ENCODE measurements around the gene TBC1D4.
"Not testable (repeated sequence)": the region's sequence is repeated elsewhere in the genome, so short reads cannot be mapped to it uniquely, and the experiment has no call there.

The TBC1D4 gene

DNA sequence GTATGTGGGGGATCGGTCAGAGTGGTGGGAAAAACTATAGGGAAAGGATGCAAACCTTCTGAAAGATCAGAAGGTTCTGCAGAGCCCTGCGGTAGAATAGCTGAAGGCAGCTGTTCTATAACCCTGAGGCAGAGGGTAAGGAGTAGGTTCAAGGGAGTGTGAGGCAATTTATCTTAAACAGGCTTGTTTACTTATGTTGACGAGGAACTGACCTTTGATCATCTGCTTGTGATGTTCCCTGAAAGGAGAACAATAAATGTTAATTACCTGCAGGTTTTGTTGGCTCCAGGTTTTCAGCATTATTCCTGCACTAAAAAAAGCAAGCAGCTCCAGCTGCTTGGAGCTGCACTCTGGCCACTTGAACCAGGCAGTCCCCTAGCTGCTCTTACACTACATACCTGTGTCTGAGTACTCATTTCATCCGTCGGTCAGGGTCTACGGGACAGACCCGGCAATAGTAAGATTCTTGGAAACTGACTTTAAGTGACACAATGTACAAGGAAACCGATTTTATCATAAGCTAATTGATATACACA is 202.1 kb downstream of the TBC1D4 start:
- Histone ChIP-seq H3K36me3 (ENCODE audit: control insufficient read depth in 5 of 5, insufficient read depth in 5 of 5, low read length in 5 of 5) (peaks cover 2 to 14% (median 7%) of the 10 kb centered on the region in 5 donors), H3K4me3 (ENCODE audit: low read depth in 1 of 5, low read length in 5 of 5) (no peak overlapping the region), H3K9me3 (ENCODE audit: control insufficient read depth in 5 of 5, low read length in 5 of 5) (peaks cover 0 to 7% (median 0%) of the 10 kb centered on the region in 5 donors), H3K4me1 (ENCODE audit: control insufficient read depth in 5 of 5, insufficient read depth in 5 of 5, low read length in 5 of 5) (no peaks in the 10 kb centered on the region), H3K27me3 (ENCODE audit: control insufficient read depth in 5 of 5, insufficient read depth in 4 of 5, low read length in 5 of 5) (no peaks in the 10 kb centered on the region), H3K9ac (ENCODE audit: low read length in 5 of 5) (no peak overlapping the region), H3K27ac (ENCODE audit: low read depth, low read length) (no peak overlapping the region)

DNA sequence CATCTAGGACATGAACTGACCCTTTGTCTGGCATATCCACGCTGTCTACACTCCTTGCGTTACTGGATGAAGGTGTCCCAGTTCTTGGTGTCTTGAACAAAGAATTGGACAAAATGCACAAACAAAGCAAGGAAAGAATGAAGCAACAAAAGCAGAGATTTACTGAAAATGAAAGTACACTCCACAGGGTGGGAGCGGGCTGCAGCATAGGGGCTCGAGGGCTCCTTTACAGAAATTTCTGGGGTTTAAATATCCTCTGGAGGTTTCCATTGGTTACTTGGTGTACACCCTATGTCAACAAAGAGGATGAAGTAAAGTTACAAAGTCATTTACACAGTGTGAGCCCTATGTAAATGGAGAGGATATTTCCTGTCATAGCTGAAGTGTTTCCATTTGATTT is 208.3 kb downstream of the TBC1D4 start:
- H3K27me3 ChIP-seq (ENCODE audit: control insufficient read depth in 5 of 5, insufficient read depth in 4 of 5, low read length in 5 of 5); H3K4me1 ChIP-seq (ENCODE audit: control insufficient read depth in 5 of 5, insufficient read depth in 5 of 5, low read length in 5 of 5): not testable (repeated sequence)

GRCh38 chr13:75271846-75272245 is 210.1 kb downstream of the TBC1D4 start:
- Histone ChIP-seq H3K9ac (ENCODE audit: low read length in 5 of 5) (no peak overlapping the region), H3K4me3 (ENCODE audit: low read depth in 1 of 5, low read length in 5 of 5) (no peak overlapping the region), H3K36me3 (ENCODE audit: control insufficient read depth in 5 of 5, insufficient read depth in 5 of 5, low read length in 5 of 5) (no peaks in the 10 kb centered on the region), H3K9me3 (ENCODE audit: control insufficient read depth in 5 of 5, low read length in 5 of 5) (peaks cover 0 to 4% (median 0%) of the 10 kb centered on the region in 5 donors), H3K27me3 (ENCODE audit: control insufficient read depth in 5 of 5, insufficient read depth in 4 of 5, low read length in 5 of 5) (no peaks in the 10 kb centered on the region), H3K27ac (ENCODE audit: low read depth, low read length) (no peak overlapping the region), H3K4me1 (ENCODE audit: control insufficient read depth in 5 of 5, insufficient read depth in 5 of 5, low read length in 5 of 5) (no peaks in the 10 kb centered on the region)

More for the DNA sequence above, 208.3 kb downstream of the TBC1D4 start:
- not testable (repeated sequence) for H3K4me3 ChIP-seq (ENCODE audit: low read depth in 1 of 5, low read length in 5 of 5); H3K9ac ChIP-seq (ENCODE audit: low read length in 5 of 5); H3K27ac ChIP-seq (ENCODE audit: low read depth, low read length); H3K9me3 ChIP-seq (ENCODE audit: control insufficient read depth in 5 of 5, low read length in 5 of 5); H3K36me3 ChIP-seq (ENCODE audit: control insufficient read depth in 5 of 5, insufficient read depth in 5 of 5, low read length in 5 of 5)

DNA sequence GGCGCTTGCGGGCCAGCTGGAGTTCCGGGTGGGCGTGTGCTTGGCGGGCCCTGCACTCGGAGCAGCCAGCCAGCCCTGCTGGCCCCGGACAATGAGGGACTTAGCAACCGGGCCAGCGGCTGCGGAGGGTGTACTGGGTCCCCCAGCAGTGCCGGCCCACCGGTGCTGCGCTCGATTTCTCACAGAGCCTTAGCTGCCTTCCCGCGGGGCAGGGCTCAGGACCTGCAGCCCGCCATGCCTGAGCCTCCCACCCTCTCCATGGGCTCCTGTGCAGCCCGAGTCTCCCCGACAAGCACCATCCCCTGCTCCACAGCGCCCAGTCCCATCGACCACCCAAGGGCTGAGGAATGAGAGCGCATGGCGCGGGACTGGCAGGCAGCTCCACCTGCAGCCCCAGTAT is 213.5 kb downstream of the TBC1D4 start:
- H3K4me3 ChIP-seq (ENCODE audit: low read depth in 1 of 5, low read length in 5 of 5); H3K9ac ChIP-seq (ENCODE audit: low read length in 5 of 5): not testable (repeated sequence)

GRCh38 chr13:75264611-75265010 is 217.4 kb downstream of the TBC1D4 start:
- Histone ChIP-seq H3K9me3 (ENCODE audit: control insufficient read depth in 5 of 5, low read length in 5 of 5) (no peaks in the 10 kb centered on the region), H3K36me3 (ENCODE audit: control insufficient read depth in 5 of 5, insufficient read depth in 5 of 5, low read length in 5 of 5) (no peaks in the 10 kb centered on the region), H3K27me3 (ENCODE audit: control insufficient read depth in 5 of 5, insufficient read depth in 4 of 5, low read length in 5 of 5) (no peaks in the 10 kb centered on the region), H3K4me3 (ENCODE audit: low read depth in 1 of 5, low read length in 5 of 5) (no peak overlapping the region), H3K4me1 (ENCODE audit: control insufficient read depth in 5 of 5, insufficient read depth in 5 of 5, low read length in 5 of 5) (no peaks in the 10 kb centered on the region), H3K27ac (ENCODE audit: low read depth, low read length) (no peak overlapping the region), H3K9ac (ENCODE audit: low read length in 5 of 5) (no peak overlapping the region)

More for the DNA sequence above, 213.5 kb downstream of the TBC1D4 start:
- not testable (repeated sequence) for H3K36me3 ChIP-seq (ENCODE audit: control insufficient read depth in 5 of 5, insufficient read depth in 5 of 5, low read length in 5 of 5); H3K27ac ChIP-seq (ENCODE audit: low read depth, low read length); H3K4me1 ChIP-seq (ENCODE audit: control insufficient read depth in 5 of 5, insufficient read depth in 5 of 5, low read length in 5 of 5); H3K27me3 ChIP-seq (ENCODE audit: control insufficient read depth in 5 of 5, insufficient read depth in 4 of 5, low read length in 5 of 5); H3K9me3 ChIP-seq (ENCODE audit: control insufficient read depth in 5 of 5, low read length in 5 of 5)

DNA sequence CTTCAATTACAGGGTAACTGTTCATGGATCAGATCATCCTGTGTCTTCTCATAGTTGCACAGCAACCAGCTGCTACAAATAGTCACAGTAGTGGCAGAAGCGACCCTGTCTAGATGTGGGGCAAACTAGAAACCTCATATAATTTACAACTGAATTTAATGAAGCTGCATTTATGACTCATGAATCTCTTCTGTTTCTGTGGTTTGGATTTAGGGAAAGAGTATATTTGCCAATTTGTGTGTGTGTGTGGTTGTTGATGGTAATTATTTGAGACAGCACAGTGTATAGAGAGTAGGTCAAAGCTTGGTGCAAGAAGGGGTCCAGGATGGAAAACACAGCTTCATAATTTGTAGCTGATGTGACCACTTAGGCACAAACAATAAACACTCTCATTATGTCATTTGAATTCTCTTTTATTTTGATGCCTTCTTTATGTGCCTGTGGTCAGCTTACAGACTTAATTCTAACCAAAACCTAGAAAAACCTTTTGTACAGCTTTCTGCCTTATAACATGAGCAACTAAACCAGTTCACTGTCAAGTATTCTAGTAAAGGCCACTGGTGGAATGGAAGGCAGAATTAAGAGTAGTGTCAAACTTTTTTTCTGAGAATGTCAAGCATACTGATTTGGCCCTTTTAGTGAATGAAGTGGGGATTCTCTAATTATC is 218.1 kb downstream of the TBC1D4 start:
- H3K9me3 ChIP-seq (ENCODE audit: control insufficient read depth in 5 of 5, low read length in 5 of 5): no peaks in the 10 kb centered on the region
- no peak overlapping the region for H3K4me3 ChIP-seq (ENCODE audit: low read depth in 1 of 5, low read length in 5 of 5)

DNA sequence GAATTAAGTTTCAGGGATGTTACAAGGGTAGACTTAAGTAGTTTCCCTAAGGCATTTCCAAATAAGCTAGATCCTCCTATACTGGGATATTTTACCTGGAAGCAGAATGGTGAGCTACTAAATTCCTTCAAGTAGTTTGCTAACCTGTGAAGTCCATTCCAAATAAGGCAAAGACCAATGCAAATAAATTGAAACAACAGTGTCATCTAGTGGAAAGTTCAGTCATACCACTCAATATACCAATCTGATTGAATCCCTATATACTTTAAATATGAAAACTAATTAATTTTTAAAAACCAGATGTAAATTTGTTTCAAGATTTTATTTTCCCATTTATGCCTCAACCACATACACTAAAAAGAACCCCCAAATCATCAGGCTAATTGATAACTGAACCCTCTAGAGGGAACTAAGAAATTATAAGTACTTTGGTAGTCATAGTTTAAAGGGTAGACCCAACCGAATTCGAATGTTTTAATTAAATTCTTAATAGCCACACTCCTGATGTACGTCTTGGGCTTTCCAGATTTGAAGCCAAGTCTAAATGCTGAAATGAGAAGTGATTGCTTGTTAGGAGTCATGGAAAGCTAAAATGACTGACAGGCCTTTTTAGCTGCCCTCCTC is 223.7 kb downstream of the TBC1D4 start:
- Histone ChIP-seq H3K9me3 (ENCODE audit: control insufficient read depth in 5 of 5, low read length in 5 of 5) (no peaks in the 10 kb centered on the region), H3K27ac (ENCODE audit: low read depth, low read length) (no peak overlapping the region), H3K36me3 (ENCODE audit: control insufficient read depth in 5 of 5, insufficient read depth in 5 of 5, low read length in 5 of 5) (no peaks in the 10 kb centered on the region), H3K4me1 (ENCODE audit: control insufficient read depth in 5 of 5, insufficient read depth in 5 of 5, low read length in 5 of 5) (no peaks in the 10 kb centered on the region), H3K9ac (ENCODE audit: low read length in 5 of 5) (no peak overlapping the region), H3K27me3 (ENCODE audit: control insufficient read depth in 5 of 5, insufficient read depth in 4 of 5, low read length in 5 of 5) (no peaks in the 10 kb centered on the region), H3K4me3 (ENCODE audit: low read depth in 1 of 5, low read length in 5 of 5) (no peak overlapping the region)

More for the DNA sequence above, 218.1 kb downstream of the TBC1D4 start:
- Histone ChIP-seq H3K9ac (ENCODE audit: low read length in 5 of 5) (no peak overlapping the region), H3K36me3 (ENCODE audit: control insufficient read depth in 5 of 5, insufficient read depth in 5 of 5, low read length in 5 of 5) (no peaks in the 10 kb centered on the region), H3K27me3 (ENCODE audit: control insufficient read depth in 5 of 5, insufficient read depth in 4 of 5, low read length in 5 of 5) (no peaks in the 10 kb centered on the region), H3K27ac (ENCODE audit: low read depth, low read length) (no peak overlapping the region), H3K4me1 (ENCODE audit: control insufficient read depth in 5 of 5, insufficient read depth in 5 of 5, low read length in 5 of 5) (no peaks in the 10 kb centered on the region)

- Histone ChIP-seq H3K27ac (ENCODE audit: low read depth, low read length) (no peak overlapping the region), H3K9ac (ENCODE audit: low read length in 5 of 5) (no peak overlapping the region), H3K36me3 (ENCODE audit: control insufficient read depth in 5 of 5, insufficient read depth in 5 of 5, low read length in 5 of 5) (no peaks in the 10 kb centered on the region), H3K4me3 (ENCODE audit: low read depth in 1 of 5, low read length in 5 of 5) (no peak overlapping the region), H3K4me1 (ENCODE audit: control insufficient read depth in 5 of 5, insufficient read depth in 5 of 5, low read length in 5 of 5) (no peaks in the 10 kb centered on the region), H3K9me3 (ENCODE audit: control insufficient read depth in 5 of 5, low read length in 5 of 5) (no peaks in the 10 kb centered on the region), H3K27me3 (ENCODE audit: control insufficient read depth in 5 of 5, insufficient read depth in 4 of 5, low read length in 5 of 5) (no peaks in the 10 kb centered on the region)
Observed at GRCh38 chr13:75256922-75257321, 225.0 kb downstream of the TBC1D4 start.

- Histone ChIP-seq H3K9me3 (ENCODE audit: control insufficient read depth in 5 of 5, low read length in 5 of 5) (no peaks in the 10 kb centered on the region), H3K36me3 (ENCODE audit: control insufficient read depth in 5 of 5, insufficient read depth in 5 of 5, low read length in 5 of 5) (no peaks in the 10 kb centered on the region), H3K4me3 (ENCODE audit: low read depth in 1 of 5, low read length in 5 of 5) (no peak overlapping the region), H3K27me3 (ENCODE audit: control insufficient read depth in 5 of 5, insufficient read depth in 4 of 5, low read length in 5 of 5) (no peaks in the 10 kb centered on the region), H3K9ac (ENCODE audit: low read length in 5 of 5) (no peak overlapping the region), H3K4me1 (ENCODE audit: control insufficient read depth in 5 of 5, insufficient read depth in 5 of 5, low read length in 5 of 5) (no peaks in the 10 kb centered on the region), H3K27ac (ENCODE audit: low read depth, low read length) (no peak overlapping the region)
Observed at GRCh38 chr13:75255653-75256052, 226.3 kb downstream of the TBC1D4 start.

DNA sequence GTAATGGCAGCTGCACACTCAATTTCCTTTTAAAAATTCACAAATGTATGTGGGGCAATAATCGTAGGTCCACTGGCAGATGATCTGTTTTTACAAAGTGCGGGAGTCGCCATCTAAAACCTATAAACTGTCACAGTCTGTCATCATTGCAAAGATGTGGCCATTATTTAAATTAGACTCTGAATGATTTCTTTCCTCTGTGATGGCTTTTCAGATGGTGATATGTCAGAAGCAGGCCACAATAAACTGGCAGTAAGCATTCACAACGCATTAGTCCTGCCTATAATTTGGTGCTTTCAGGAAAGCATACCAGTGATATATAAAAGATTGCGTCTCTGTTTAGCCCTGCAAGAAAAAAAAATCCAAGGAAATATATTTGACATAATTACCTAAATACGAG is 226.8 kb downstream of the TBC1D4 start:
- Histone ChIP-seq H3K4me3 (ENCODE audit: low read depth in 1 of 5, low read length in 5 of 5) (no peak overlapping the region), H3K27ac (ENCODE audit: low read depth, low read length) (no peak overlapping the region), H3K9me3 (ENCODE audit: control insufficient read depth in 5 of 5, low read length in 5 of 5) (no peaks in the 10 kb centered on the region), H3K9ac (ENCODE audit: low read length in 5 of 5) (no peak overlapping the region), H3K36me3 (ENCODE audit: control insufficient read depth in 5 of 5, insufficient read depth in 5 of 5, low read length in 5 of 5) (no peaks in the 10 kb centered on the region), H3K4me1 (ENCODE audit: control insufficient read depth in 5 of 5, insufficient read depth in 5 of 5, low read length in 5 of 5) (no peaks in the 10 kb centered on the region), H3K27me3 (ENCODE audit: control insufficient read depth in 5 of 5, insufficient read depth in 4 of 5, low read length in 5 of 5) (no peaks in the 10 kb centered on the region)

Measured in subcutaneous abdominal adipose tissue (tissue), 5 donors.